Colonic mucosa (tissue), 4 donors: Measurements from ENCODE around the gene PPP2R3B. TPM values are rescaled to one million over a fixed set of nuclear protein-coding genes. Genes with fewer than 3 reads are reported as not detected.

ENCODE experiments used
- DNase-seq: peaks from one replicate; pipeline ENCODE4 v3.0.0-alpha.2; 2020
- H3K27ac ChIP-seq: fragments of 200-600 bp; one replicate; pipeline ENCODE4 v1.8.0; 2021
- H3K27me3 ChIP-seq: fragments of 200-600 bp; one replicate; pipeline ENCODE4 v1.8.0; 2021
- H3K36me3 ChIP-seq: fragments of 200-600 bp; one replicate; pipeline ENCODE4 v1.8.0; 2021
- H3K4me1 ChIP-seq: fragments of 200-600 bp; one replicate; pipeline ENCODE4 v1.8.0; 2021; ENCODE audit warnings: mild to moderate bottlenecking
- H3K4me3 ChIP-seq: fragments of 200-600 bp; one replicate; pipeline ENCODE4 v1.8.0; 2021
- H3K9ac ChIP-seq, 2 donors: one replicate each; pipeline ENCODE4 v1.7.0; 2013; ENCODE audit warnings: control low read depth in 2 of 2, low read depth in 2 of 2, low read length in 2 of 2
- H3K9me3 ChIP-seq: fragments of 200-600 bp; one replicate; pipeline ENCODE4 v1.8.0; 2021
- intact Hi-C: fragments of 100-400 bp; cut with DNase I; formaldehyde crosslinking; loops from one replicate; pipeline ENCODE4 v1.14.1; 2022
- total RNA-seq, 2 donors: library from RNA; stranded (reverse); fragmentation: NEBNext Ultra II Directional in 1 of 2; extraction: Animal tissue kit (Norgen Biotek cat#: 25700) in 1 of 2; gene quantifications; one replicate each; pipeline ENCODE4 v1.2.1, GENCODE V29; 2021
- TF ChIP-seq, protein P1 (sequence below): fragments of 200-600 bp; IDR thresholded peaks from one replicate; pipeline ENCODE4 v1.8.0; 2022; ENCODE audit warnings: antibody characterized with exemption, mild to moderate bottlenecking
- donor health status: healthy.
- donor health status: DM: no; HTN: no; CAD: no.
- donor health status: DM: no; HTN: no; CAD: no.

Gene PPP2R3B
- total RNA-seq, 2 donors from 2014 or later = 8.7 to 22.9 TPM

DNA sequence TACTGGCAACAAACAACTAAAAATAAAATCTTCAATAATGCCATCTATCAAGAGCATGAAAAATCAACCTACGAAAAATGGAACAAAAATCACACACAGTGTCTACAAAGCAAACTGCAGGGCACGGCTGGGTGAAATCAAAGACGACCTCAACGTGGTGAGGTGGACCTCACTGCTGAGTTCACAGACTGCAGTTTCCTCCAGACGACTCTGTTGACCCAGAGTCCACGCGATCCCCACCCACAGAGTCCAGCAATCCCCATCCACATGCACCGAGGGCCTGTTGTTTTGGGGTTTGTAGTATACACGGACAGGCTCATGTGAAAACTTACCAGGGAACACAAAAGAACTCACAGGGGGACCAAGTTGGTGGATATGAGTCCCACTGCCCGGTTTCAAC lies 37.0 kb downstream of the PPP2R3B start:
- H3K27ac ChIP-seq = no peak overlapping the region
- no peak overlapping the region for H3K9ac ChIP-seq
- no peaks in the 10 kb centered on the region for H3K9me3 ChIP-seq
- H3K36me3 ChIP-seq = no peaks in the 10 kb centered on the region
- H3K4me3 ChIP-seq = no peak overlapping the region
- TF ChIP-seq, protein P1, sequence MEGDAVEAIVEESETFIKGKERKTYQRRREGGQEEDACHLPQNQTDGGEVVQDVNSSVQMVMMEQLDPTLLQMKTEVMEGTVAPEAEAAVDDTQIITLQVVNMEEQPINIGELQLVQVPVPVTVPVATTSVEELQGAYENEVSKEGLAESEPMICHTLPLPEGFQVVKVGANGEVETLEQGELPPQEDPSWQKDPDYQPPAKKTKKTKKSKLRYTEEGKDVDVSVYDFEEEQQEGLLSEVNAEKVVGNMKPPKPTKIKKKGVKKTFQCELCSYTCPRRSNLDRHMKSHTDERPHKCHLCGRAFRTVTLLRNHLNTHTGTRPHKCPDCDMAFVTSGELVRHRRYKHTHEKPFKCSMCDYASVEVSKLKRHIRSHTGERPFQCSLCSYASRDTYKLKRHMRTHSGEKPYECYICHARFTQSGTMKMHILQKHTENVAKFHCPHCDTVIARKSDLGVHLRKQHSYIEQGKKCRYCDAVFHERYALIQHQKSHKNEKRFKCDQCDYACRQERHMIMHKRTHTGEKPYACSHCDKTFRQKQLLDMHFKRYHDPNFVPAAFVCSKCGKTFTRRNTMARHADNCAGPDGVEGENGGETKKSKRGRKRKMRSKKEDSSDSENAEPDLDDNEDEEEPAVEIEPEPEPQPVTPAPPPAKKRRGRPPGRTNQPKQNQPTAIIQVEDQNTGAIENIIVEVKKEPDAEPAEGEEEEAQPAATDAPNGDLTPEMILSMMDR = no peak
- DNase-seq = no peak
- no peaks in the 10 kb centered on the region for H3K27me3 ChIP-seq
- H3K4me1 ChIP-seq = no peaks in the 10 kb centered on the region
- intact Hi-C loops = no loop called here

DNA sequence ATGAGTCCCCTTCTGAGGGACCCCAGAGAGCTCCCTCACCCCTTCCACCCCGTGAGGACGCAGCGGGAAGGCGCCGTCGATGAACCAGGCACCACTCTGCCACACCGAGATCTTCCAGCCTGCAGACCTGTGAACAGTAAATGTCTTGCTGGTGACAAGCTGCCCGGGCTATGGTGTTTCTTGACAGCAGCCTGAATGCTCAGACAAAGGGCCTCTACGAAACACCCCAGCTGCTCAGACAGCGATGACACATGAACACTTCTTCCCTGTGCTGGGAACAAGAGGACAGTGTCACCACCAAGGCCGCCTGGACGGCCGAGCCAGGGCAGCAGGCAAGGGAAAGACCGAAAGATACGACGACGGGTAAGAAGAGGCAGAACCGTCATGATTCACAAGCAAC lies 37.5 kb downstream of the PPP2R3B start:
- no peaks in the 10 kb centered on the region for H3K36me3 ChIP-seq
- intact Hi-C loops = no loop called here
- H3K4me3 ChIP-seq = no peak overlapping the region
- DNase-seq = no peak
- no peaks in the 10 kb centered on the region for H3K9me3 ChIP-seq
- H3K27ac ChIP-seq = no peak overlapping the region
- no peak overlapping the region for H3K9ac ChIP-seq
- TF ChIP-seq, protein P1 = no peak
- H3K4me1 ChIP-seq = no peaks in the 10 kb centered on the region
- no peaks in the 10 kb centered on the region for H3K27me3 ChIP-seq

DNA sequence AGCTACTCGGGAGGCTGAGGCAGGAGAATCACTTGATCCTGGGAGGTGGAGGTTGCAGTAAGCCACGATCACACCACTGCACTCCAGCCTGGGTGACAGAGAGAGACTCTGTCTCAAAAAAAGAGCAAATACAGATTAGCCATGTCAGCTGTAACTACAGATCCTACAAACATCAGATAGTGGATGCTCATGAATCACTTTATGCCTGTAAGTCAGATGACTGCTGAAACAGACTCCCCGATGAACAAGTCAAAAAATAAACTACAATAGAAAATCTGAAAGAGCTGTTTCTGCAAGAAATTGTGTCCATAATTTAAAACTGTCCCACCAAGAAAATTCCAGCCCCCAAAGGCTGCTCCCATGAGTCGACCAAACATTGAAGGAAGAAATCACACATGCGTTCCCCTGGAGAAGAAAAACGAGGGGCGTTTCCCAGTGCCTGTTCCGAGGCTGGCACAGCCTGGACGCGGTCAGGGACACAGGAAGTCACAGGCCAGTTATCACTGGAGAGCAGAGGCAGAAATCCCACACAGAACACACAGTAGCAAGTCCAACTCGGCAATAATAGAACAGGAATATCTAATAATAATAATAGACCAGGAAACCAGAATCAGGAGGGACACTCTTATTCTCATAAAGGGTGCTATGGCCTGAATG lies 38.1 kb downstream of the PPP2R3B start:
- no peaks in the 10 kb centered on the region for H3K9me3 ChIP-seq

DNA sequence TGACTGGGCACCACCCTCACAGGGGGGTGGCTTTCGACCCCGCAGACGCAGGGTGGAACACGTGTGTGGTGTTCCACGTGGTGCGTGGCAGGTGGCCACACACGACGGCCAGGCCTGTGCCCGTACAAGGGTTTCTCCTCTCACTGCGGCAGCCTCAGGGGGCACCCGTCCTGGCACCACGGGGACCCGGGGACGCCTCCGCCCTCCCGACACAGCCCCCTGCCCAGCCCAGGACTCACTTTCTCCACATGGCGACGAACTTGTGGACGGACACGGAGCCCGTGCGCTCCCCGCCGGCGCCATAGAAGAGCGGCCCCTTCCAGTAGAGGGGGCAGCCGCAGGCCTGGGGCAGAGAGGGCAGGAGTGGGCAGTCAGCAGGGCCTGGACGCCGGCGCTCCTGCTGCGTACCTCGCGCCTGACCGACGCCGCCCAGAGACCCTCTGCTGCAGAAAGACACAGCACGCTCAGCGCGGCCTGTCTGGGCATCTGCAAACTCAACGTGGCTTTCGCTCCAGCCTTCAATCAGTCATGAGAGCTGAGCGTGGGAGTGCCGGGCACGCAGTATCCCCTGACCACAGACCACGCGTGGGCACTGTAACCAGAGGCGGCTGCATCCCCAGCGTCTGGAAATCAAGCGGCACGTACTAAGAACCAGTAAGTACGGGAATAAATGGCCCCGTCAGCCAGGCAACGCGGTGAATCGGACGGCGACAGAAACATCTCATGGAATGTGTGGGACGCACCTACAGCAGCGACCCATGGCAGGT lies 39.2 kb downstream of the PPP2R3B start:
- H3K4me3 ChIP-seq = no peak overlapping the region
- H3K4me1 ChIP-seq = no peaks in the 10 kb centered on the region
- TF ChIP-seq, protein P1 = no peak
- H3K9me3 ChIP-seq = no peaks in the 10 kb centered on the region
- DNase-seq = no peak
- H3K9ac ChIP-seq = no peak overlapping the region
- intact Hi-C loops = no loop called here
- no peaks in the 10 kb centered on the region for H3K36me3 ChIP-seq
- H3K27ac ChIP-seq = no peak overlapping the region
- no peaks in the 10 kb centered on the region for H3K27me3 ChIP-seq

More for the DNA sequence above, 38.1 kb downstream of the PPP2R3B start:
- intact Hi-C loops = no loop called here
- no peak for DNase-seq
- Histone ChIP-seq H3K4me1 (no peaks in the 10 kb centered on the region), H3K9ac (no peak overlapping the region), H3K27ac (no peak overlapping the region), H3K36me3 (no peaks in the 10 kb centered on the region), H3K27me3 (no peaks in the 10 kb centered on the region), H3K4me3 (no peak overlapping the region)
- TF ChIP-seq, protein P1 = no peak

DNA sequence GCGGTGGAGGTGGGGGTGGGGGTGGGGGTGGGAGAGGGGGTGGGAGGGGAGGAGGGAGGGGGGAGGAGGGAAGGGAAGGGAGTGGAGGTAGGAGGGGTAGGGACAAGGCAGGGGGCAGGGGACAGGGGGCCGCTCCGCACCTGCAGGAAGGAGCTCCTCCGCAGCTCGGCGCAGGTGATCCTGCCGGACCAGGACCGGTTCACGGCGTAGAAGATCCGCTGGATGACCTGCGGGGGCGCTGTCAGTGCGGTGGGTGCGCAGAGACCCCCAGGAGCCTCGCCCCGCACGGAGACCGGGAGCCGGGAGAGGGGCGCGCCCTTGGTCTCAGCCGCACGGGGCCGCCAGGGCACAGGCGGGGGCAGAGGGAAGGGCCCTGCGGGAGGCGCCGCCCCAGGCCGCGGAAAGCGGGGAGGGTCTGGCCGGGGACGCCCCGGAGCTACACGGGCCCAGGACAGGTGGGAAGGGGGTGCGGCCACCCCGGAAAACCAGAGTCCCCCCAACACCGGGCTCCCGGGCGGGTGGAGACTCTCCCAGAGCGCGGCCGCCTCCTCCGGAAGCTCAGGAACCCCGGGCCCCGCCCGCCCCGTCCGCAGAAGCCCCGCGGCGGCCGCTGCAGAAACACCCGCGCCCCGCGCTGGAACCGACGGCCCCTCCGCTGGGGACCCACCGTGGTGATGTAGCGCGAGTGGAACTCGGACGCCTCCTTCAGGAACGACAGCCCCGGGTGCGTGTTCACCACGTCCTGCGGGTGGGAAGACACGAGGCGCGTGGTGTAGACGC lies 40.5 kb downstream of the PPP2R3B start:
- Histone ChIP-seq H3K4me3 (no peak overlapping the region), H3K9ac (no peak overlapping the region), H3K4me1 (no peaks in the 10 kb centered on the region), H3K9me3 (no peaks in the 10 kb centered on the region), H3K36me3 (no peaks in the 10 kb centered on the region), H3K27me3 (no peaks in the 10 kb centered on the region), H3K27ac (no peak overlapping the region)
- no peak for DNase-seq
- intact Hi-C loops = no loop called here
- TF ChIP-seq, protein P1 = no peak
